ENCODE measurements around the gene SPSB3.

- TF ChIP-seq TSHZ2 (CRISPR knock-in tag; IDR thresholded peaks at IDR 0.05) (no peak), SNAI2 (CRISPR knock-in tag; IDR thresholded peaks at IDR 0.05) (no peak)
These were observed 20.0 kb downstream of the SPSB3 start for GRCh38 chr16:1762196-1762878.

All from SK-N-SH treated with all-trans-retinoic acid at 6 μM for 48 hours (cell line).